ENCODE measurements around the gene PADI3. TPM values are rescaled to one million over a fixed set of nuclear protein-coding genes. Genes with fewer than 3 reads are reported as not detected.
A peak's percentile ranks its signal among the peaks of the same experiment; 100 is the strongest.

The PADI3 gene
- total RNA-seq, 3 donors from 2014 or later (not counting 1 experiment from before 2014, with no cell fraction given) = not detected

DNA sequence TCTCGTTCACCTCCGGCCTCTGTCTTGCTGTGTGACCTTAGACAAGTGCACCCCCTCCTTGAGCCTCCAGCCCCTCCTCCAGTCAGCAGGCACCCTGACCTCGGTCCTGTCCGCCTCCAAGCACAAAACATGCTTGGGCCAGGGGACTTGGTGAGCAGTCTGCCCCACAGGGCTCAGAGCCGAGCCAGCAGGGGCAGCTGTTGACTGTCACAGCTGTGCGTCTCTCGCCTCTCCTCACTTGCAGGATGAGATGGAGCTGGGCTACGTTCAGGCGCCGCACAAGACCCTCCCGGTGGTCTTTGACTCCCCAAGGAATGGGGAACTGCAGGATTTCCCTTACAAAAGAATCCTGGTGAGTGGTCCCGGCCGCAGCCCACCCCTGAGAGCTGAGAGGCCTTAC is 24.2 kb downstream of the PADI3 start:
- intact Hi-C loops (cut with micrococcal nuclease) = no loop called here
- H3K27ac ChIP-seq (ENCODE audit: low read length) = no peak overlapping the region
- no peaks in the 10 kb centered on the region for H3K36me3 ChIP-seq (ENCODE audit: control insufficient read depth, insufficient read depth, low read length)
- no peak overlapping the region for H3K4me3 Mint-ChIP-seq
- no peaks in the 10 kb centered on the region for H3K36me3 Mint-ChIP-seq
- DNase-seq = no peak
- H3K27ac Mint-ChIP-seq = no peak overlapping the region
- H3K9me3 Mint-ChIP-seq = no peaks in the 10 kb centered on the region
- H3K4me3 ChIP-seq (ENCODE audit: low read length) = no peak overlapping the region
- peaks cover 0 to 7% of the 10 kb centered on the region in 2 donors for H3K27me3 Mint-ChIP-seq (ENCODE audit: low read depth in 2 of 2)
- no peak for TF ChIP-seq CTCF (IDR thresholded peaks at IDR 0.05)
- no peaks in the 10 kb centered on the region for H3K27me3 ChIP-seq (ENCODE audit: control insufficient read depth, insufficient read depth, low read length)
- H3K4me1 ChIP-seq (ENCODE audit: control insufficient read depth, insufficient read depth, low read length) = no peaks in the 10 kb centered on the region
- ATAC-seq = no peak
- 90% methylated on average over 13 of the region's 13 CpGs for WGBS (ENCODE audit: insufficient coverage)
- H3K4me1 Mint-ChIP-seq = no peaks in the 10 kb centered on the region
- H3K9me3 ChIP-seq (ENCODE audit: control insufficient read depth, insufficient read depth, low read length) = no peaks in the 10 kb centered on the region

GRCh38 chr1:17274186-17275170 is 25.6 kb downstream of the PADI3 start:
- Histone ChIP-seq H3K4me3 (ENCODE audit: low read length) (no peak overlapping the region), H3K4me1 (ENCODE audit: control insufficient read depth, insufficient read depth, low read length) (no peaks in the 10 kb centered on the region), H3K27me3 (ENCODE audit: control insufficient read depth, insufficient read depth, low read length) (no peaks in the 10 kb centered on the region), H3K9me3 (ENCODE audit: control insufficient read depth, insufficient read depth, low read length) (no peaks in the 10 kb centered on the region), H3K27ac (ENCODE audit: low read length) (no peak overlapping the region), H3K36me3 (ENCODE audit: control insufficient read depth, insufficient read depth, low read length) (no peaks in the 10 kb centered on the region)
- no peak overlapping the region for H3K4me3 Mint-ChIP-seq
- H3K36me3 Mint-ChIP-seq = no peaks in the 10 kb centered on the region
- no peaks in the 10 kb centered on the region for H3K9me3 Mint-ChIP-seq
- no peak overlapping the region for H3K27ac Mint-ChIP-seq
- DNase-seq (peak; percentile 25 to 31), ATAC-seq (no peak)
- H3K27me3 Mint-ChIP-seq (ENCODE audit: low read depth in 2 of 2) = peaks cover 0 to 7% of the 10 kb centered on the region in 2 donors
- intact Hi-C loops (cut with micrococcal nuclease) = no loop called here
- TF ChIP-seq CTCF (IDR thresholded peaks at IDR 0.05) = peak; percentile 25
- no peaks in the 10 kb centered on the region for H3K4me1 Mint-ChIP-seq
- 46% methylated on average over 14 of the region's 15 CpGs for WGBS (ENCODE audit: insufficient coverage)

GRCh38 chr1:17276568-17276967 is 27.7 kb downstream of the PADI3 start:
- H3K4me3 ChIP-seq (ENCODE audit: low read length) = no peak overlapping the region
- TF ChIP-seq CTCF (IDR thresholded peaks at IDR 0.05) = no peak
- DNase-seq (no peak), ATAC-seq (peak in 1 of 3 donors; percentile 59)
- intact Hi-C loops (cut with micrococcal nuclease) = no loop called here
- H3K36me3 ChIP-seq (ENCODE audit: control insufficient read depth, insufficient read depth, low read length) = no peaks in the 10 kb centered on the region
- H3K27ac ChIP-seq (ENCODE audit: low read length) = no peak overlapping the region
- Mint-ChIP-seq H3K27me3 (ENCODE audit: low read depth in 2 of 2) (peaks cover 0 to 7% of the 10 kb centered on the region in 2 donors), H3K36me3 (no peaks in the 10 kb centered on the region), H3K4me3 (no peak overlapping the region), H3K9me3 (no peaks in the 10 kb centered on the region), H3K4me1 (no peaks in the 10 kb centered on the region), H3K27ac (no peak overlapping the region)
- no peaks in the 10 kb centered on the region for H3K4me1 ChIP-seq (ENCODE audit: control insufficient read depth, insufficient read depth, low read length)
- H3K27me3 ChIP-seq (ENCODE audit: control insufficient read depth, insufficient read depth, low read length) = no peaks in the 10 kb centered on the region
- H3K9me3 ChIP-seq (ENCODE audit: control insufficient read depth, insufficient read depth, low read length) = no peaks in the 10 kb centered on the region
- WGBS (ENCODE audit: insufficient coverage) = 15% methylated on average over 10 of the region's 11 CpGs

Measured in natural killer cell (primary cell).